ENCODE data around the gene KSR1.

The KSR1 gene

GRCh38 chr17:27590864-27591263 is 134.6 kb downstream of the KSR1 start:
- DNase-seq, result no peak
- H3K36me3 Mint-ChIP-seq (ENCODE audit: low read depth), result peaks cover 96% of the 10 kb centered on the region
- no peaks in the 10 kb centered on the region for H3K27me3 Mint-ChIP-seq
- H3K9me3 Mint-ChIP-seq, result no peaks in the 10 kb centered on the region
- peaks cover 16% of the 10 kb centered on the region for H3K4me1 Mint-ChIP-seq (ENCODE audit: low read depth)
- no peak overlapping the region for H3K27ac Mint-ChIP-seq
- no peak overlapping the region for H3K4me3 Mint-ChIP-seq

DNA sequence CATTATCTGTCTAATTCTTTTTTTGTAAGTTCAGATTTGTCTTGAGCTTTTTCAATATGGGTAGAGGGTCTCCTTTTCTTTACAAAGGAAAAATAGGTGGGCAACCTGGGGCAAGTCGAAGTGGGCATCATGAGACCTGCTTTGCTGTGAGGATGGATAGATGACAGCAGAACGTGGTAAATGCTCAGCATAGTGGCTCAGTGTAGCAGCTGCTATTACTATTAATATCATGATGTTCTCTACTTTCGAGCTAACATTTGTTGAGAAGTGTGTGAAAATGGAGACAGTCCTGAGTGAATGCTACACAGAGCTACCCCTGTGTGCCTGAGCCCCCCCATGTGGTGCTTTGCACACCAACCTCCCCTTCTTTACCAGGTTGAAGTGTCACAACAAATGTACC is 135.7 kb downstream of the KSR1 start:
- H3K4me3 Mint-ChIP-seq, result no peak overlapping the region
- H3K36me3 Mint-ChIP-seq (ENCODE audit: low read depth), result peaks cover 98% of the 10 kb centered on the region
- H3K4me1 Mint-ChIP-seq (ENCODE audit: low read depth), result peaks cover 17% of the 10 kb centered on the region
- H3K9me3 Mint-ChIP-seq, result no peaks in the 10 kb centered on the region
- DNase-seq, result no peak
- no peaks in the 10 kb centered on the region for H3K27me3 Mint-ChIP-seq
- H3K27ac Mint-ChIP-seq, result no peak overlapping the region

GRCh38 chr17:27593232-27593856 is 137.1 kb downstream of the KSR1 start:
- Mint-ChIP-seq H3K9me3 (no peaks in the 10 kb centered on the region), H3K4me3 (no peak overlapping the region), H3K4me1 (ENCODE audit: low read depth) (peaks cover 17% of the 10 kb centered on the region), H3K27ac (peak overlapping the region; percentile 20), H3K36me3 (ENCODE audit: low read depth) (peaks cover 98% of the 10 kb centered on the region), H3K27me3 (no peaks in the 10 kb centered on the region)
- DNase-seq, result no peak

- no peaks in the 10 kb centered on the region for H3K9me3 Mint-ChIP-seq
- H3K27ac Mint-ChIP-seq, result peak overlapping the region; percentile 5
- H3K27me3 Mint-ChIP-seq, result no peaks in the 10 kb centered on the region
- no peak for DNase-seq
- H3K4me3 Mint-ChIP-seq, result no peak overlapping the region
- H3K4me1 Mint-ChIP-seq (ENCODE audit: low read depth), result peaks cover 17% of the 10 kb centered on the region
- H3K36me3 Mint-ChIP-seq (ENCODE audit: low read depth), result peaks cover 98% of the 10 kb centered on the region
These were observed 137.6 kb downstream of the KSR1 start for GRCh38 chr17:27593857-27594255.

DNA sequence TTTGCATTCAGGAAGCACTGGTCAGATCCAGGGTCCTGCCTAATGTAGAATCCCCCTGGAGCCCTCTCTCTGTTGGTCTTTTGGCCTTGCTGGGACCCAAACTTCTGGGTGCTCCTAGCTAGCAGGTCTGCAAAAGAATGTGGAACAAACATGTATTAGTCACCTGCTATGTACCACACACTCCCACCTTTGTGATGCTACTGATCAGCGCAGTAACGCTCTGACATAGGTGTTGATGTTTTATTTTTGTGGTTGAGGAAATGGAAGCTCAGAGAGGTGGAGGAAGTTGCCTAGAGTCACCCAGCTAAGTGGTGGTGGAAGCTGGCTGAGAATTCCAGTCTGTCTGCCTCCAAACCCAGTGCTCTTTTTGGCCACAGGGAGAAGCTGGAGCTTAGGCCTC is 139.0 kb downstream of the KSR1 start:
- Mint-ChIP-seq H3K27ac (peak overlapping the region; percentile 5), H3K9me3 (no peaks in the 10 kb centered on the region), H3K4me3 (no peak overlapping the region), H3K4me1 (ENCODE audit: low read depth) (peaks cover 19% of the 10 kb centered on the region), H3K27me3 (no peaks in the 10 kb centered on the region), H3K36me3 (ENCODE audit: low read depth) (peaks cover 90% of the 10 kb centered on the region)
- DNase-seq, result no peak

DNA sequence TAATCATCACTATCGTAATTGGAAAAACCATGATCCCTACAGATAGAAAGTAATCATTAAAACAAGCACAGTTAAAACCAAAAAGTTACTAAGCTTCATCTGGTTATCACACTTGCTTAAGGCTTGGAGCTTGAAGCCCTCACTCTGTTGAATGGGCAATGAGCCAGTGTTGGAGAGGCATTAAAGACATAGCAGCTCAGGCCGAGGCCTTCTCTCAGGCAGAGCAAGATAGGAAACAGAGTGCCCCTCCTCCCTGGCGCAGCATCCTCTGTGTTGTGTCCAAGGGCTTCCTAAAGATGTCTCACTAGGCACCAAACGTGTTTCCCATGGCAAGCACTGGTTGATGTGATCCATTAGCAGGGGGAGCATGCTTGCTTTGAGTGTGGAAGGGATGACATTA is 139.8 kb downstream of the KSR1 start:
- H3K27ac Mint-ChIP-seq, result peak overlapping the region; percentile 5
- peaks cover 26% of the 10 kb centered on the region for H3K4me1 Mint-ChIP-seq (ENCODE audit: low read depth)
- H3K36me3 Mint-ChIP-seq (ENCODE audit: low read depth), result peaks cover 88% of the 10 kb centered on the region
- DNase-seq, result no peak
- no peaks in the 10 kb centered on the region for H3K27me3 Mint-ChIP-seq
- H3K9me3 Mint-ChIP-seq, result no peaks in the 10 kb centered on the region
- no peak overlapping the region for H3K4me3 Mint-ChIP-seq

- Mint-ChIP-seq H3K4me3 (no peak overlapping the region), H3K27me3 (no peaks in the 10 kb centered on the region), H3K36me3 (ENCODE audit: low read depth) (peaks cover 88% of the 10 kb centered on the region), H3K4me1 (ENCODE audit: low read depth) (peaks cover 32% of the 10 kb centered on the region), H3K9me3 (no peaks in the 10 kb centered on the region), H3K27ac (peak overlapping the region; percentile 45)
- DNase-seq, result no peak
These were observed 140.4 kb downstream of the KSR1 start for GRCh38 chr17:27596566-27597187.

DNA sequence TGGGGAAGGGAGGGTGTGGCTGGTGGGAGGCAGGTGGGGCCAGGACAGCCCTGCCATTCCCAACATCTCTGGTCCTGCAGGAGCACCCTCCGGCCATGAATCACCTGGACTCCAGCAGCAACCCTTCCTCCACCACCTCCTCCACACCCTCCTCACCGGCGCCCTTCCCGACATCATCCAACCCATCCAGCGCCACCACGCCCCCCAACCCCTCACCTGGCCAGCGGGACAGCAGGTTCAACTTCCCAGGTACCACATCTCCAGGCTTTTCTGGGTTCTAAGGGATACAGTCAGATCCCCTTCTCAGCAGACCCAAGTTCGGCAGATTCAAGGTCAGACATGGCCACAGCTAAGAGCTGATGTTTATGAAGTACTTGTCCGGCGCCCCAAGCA is 140.9 kb downstream of the KSR1 start:
- Mint-ChIP-seq H3K27me3 (no peaks in the 10 kb centered on the region), H3K4me3 (no peak overlapping the region), H3K9me3 (no peaks in the 10 kb centered on the region), H3K4me1 (ENCODE audit: low read depth) (peaks cover 34% of the 10 kb centered on the region), H3K27ac (peak overlapping the region; percentile 61), H3K36me3 (ENCODE audit: low read depth) (peaks cover 88% of the 10 kb centered on the region)
- no peak for DNase-seq

DNA sequence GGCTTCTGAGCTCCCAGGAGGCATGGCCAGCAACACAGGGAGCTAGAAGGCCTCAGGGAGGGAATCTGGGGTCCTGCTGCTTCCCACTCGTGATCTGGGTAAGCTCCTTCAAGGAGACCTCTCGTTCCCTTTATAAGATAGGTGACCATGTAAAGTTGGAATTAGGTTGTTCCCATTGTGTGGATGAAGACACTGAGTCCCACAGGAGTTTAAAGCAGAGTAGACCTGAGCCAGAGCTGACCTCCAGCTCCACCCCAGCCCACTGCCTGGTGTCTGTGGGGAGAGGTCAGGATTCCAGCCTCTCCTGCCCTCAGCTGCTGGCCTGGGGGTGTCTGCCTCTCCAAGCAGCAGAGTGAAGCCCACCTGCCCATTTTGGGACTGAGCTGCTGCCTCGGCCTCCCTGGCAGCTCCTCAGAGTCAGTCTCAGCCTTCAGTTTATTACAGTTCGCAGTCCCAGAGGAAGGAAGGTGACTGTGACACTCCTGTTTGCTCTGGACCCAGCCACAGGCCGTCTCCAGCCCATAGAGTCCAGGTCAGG is 141.6 kb downstream of the KSR1 start:
- no peaks in the 10 kb centered on the region for H3K9me3 Mint-ChIP-seq
- H3K27me3 Mint-ChIP-seq, result no peaks in the 10 kb centered on the region
- peaks cover 88% of the 10 kb centered on the region for H3K36me3 Mint-ChIP-seq (ENCODE audit: low read depth)
- no peak for DNase-seq
- H3K4me1 Mint-ChIP-seq (ENCODE audit: low read depth), result peaks cover 38% of the 10 kb centered on the region
- no peak overlapping the region for H3K4me3 Mint-ChIP-seq
- no peak overlapping the region for H3K27ac Mint-ChIP-seq

DNA sequence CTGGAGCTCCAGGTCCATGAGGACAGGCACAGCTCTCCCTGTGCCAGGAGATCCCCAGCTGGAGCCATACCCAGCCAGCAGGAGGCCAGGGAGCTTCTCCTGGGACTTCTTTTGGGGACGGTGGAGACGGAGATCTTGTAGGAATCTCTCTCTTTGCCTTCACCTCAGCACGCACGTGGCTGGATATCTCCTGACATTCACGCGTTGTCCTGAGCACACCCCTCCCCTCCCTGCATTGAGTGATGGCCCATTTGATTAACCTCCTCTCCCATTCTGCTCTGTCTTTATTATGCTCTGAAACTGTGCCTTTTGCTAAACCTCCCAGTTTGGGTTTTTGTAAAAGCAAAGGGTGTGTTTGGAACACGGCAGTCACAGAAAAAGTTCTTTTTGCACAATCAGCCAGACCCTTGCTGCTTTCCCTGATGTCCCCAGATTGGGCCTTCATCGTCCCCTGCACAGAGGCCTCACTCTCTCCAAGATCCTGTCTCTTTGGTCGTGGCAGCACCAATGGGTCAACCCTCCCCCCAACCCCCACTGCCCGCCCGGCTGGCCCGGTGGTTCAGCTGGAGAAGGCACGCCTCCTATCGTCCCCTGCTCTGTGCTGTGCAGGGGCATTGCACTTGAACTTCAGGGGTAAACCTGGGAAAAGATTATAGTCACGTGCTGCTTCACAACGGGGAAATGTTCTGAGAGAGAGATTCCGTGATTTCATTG is 142.2 kb downstream of the KSR1 start:
- H3K9me3 Mint-ChIP-seq, result no peaks in the 10 kb centered on the region
- peak overlapping the region; percentile 52 for H3K27ac Mint-ChIP-seq
- peaks cover 90% of the 10 kb centered on the region for H3K36me3 Mint-ChIP-seq (ENCODE audit: low read depth)
- no peak for DNase-seq
- no peaks in the 10 kb centered on the region for H3K27me3 Mint-ChIP-seq
- peaks cover 41% of the 10 kb centered on the region for H3K4me1 Mint-ChIP-seq (ENCODE audit: low read depth)
- no peak overlapping the region for H3K4me3 Mint-ChIP-seq

GRCh38 chr17:27600471-27600870 is 144.2 kb downstream of the KSR1 start:
- H3K4me1 Mint-ChIP-seq (ENCODE audit: low read depth), result peaks cover 29% of the 10 kb centered on the region
- peaks cover 88% of the 10 kb centered on the region for H3K36me3 Mint-ChIP-seq (ENCODE audit: low read depth)
- no peak overlapping the region for H3K27ac Mint-ChIP-seq
- DNase-seq, result no peak
- H3K27me3 Mint-ChIP-seq, result no peaks in the 10 kb centered on the region
- no peaks in the 10 kb centered on the region for H3K9me3 Mint-ChIP-seq
- no peak overlapping the region for H3K4me3 Mint-ChIP-seq

GRCh38 chr17:27601069-27601974 is 145.1 kb downstream of the KSR1 start:
- Mint-ChIP-seq H3K27me3 (no peaks in the 10 kb centered on the region), H3K4me3 (no peak overlapping the region), H3K36me3 (ENCODE audit: low read depth) (peaks cover 88% of the 10 kb centered on the region), H3K27ac (no peak overlapping the region), H3K4me1 (ENCODE audit: low read depth) (peaks cover 24% of the 10 kb centered on the region), H3K9me3 (no peaks in the 10 kb centered on the region)
- DNase-seq, result peak; percentile 86

DNA sequence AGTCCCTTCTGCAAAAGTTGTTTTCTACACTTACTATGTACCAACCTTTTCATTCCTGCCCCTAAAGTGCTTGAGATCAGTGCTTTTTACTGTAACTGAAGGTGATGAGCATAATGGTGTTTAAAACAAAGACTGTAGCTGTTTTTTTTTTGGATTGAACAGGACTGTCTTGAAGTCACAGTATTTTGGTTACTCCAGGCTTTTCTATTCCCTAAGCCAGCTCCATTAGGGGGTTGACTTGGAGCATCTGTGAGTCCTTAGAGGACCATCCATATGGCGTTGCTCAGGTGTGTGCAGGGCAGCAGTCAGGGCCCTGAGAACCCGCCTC is 145.7 kb downstream of the KSR1 start:
- Mint-ChIP-seq H3K4me3 (no peak overlapping the region), H3K4me1 (ENCODE audit: low read depth) (peaks cover 24% of the 10 kb centered on the region), H3K27me3 (no peaks in the 10 kb centered on the region), H3K36me3 (ENCODE audit: low read depth) (peaks cover 87% of the 10 kb centered on the region), H3K27ac (peak overlapping the region; percentile 15), H3K9me3 (no peaks in the 10 kb centered on the region)
- no peak for DNase-seq

DNA sequence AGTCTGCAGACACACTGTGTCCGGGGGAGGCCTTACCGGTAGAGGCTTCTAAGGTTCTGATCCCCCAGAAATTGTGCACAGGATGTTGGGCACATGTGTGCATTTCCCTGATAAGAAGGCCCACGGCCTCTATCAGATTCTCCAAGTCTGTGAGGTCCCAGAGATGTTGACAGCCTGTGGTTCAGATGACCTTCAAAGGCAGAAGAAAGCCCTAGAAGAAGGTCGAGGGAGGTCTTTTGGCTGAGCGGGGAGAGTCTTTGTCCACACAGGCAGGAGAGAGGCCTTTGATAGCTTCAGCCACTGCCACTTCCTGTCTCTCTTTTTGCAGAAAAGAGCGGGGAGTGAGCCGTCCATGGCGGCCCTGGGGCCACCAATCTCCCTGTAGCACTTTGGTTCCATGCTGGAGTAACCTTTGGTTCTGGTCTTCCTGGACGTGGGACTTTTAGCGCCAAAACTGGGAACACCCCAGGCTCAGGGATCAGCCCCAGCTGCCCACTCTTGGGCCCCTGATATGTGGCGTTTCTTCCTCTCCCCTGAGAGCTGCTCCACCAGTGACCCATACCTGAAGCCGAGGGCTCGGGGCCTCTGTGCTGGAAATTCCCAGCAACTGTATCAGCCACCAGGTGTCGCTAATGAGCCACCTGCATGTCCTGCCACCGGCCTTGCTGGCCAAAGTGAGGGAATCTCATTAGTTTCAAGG is 146.6 kb downstream of the KSR1 start:
- H3K4me3 Mint-ChIP-seq, result no peak overlapping the region
- H3K4me1 Mint-ChIP-seq (ENCODE audit: low read depth), result peaks cover 28% of the 10 kb centered on the region
- no peaks in the 10 kb centered on the region for H3K27me3 Mint-ChIP-seq
- peak; percentile 81 for DNase-seq
- H3K9me3 Mint-ChIP-seq, result no peaks in the 10 kb centered on the region
- no peak overlapping the region for H3K27ac Mint-ChIP-seq
- H3K36me3 Mint-ChIP-seq (ENCODE audit: low read depth), result peaks cover 87% of the 10 kb centered on the region
